ENCODE data around the gene RPH3AL.
"Not testable (repeated sequence)": the region's sequence is repeated elsewhere in the genome, so short reads cannot be mapped to it uniquely, and the experiment has no call there.

GRCh38 chr17:234994-235830, 117.4 kb downstream of the RPH3AL start:
- not testable (repeated sequence) for TF ChIP-seq EZH2 (IDR thresholded peaks at IDR 0.05; ENCODE audit: borderline replicate concordance, insufficient read depth, low read length, poor library complexity, severe bottlenecking); CTCF (IDR thresholded peaks at IDR 0.05; ENCODE audit: poor library complexity, severe bottlenecking); REST (IDR thresholded peaks at IDR 0.05; ENCODE audit: borderline replicate concordance); TAF1 (IDR thresholded peaks at IDR 0.05; ENCODE audit: low read depth); RAD21 (conservative IDR thresholded peaks at IDR 0.05); EP300 (conservative IDR thresholded peaks at IDR 0.05; ENCODE audit: poor library complexity, severe bottlenecking); POLR2AphosphoS5 (IDR thresholded peaks at IDR 0.05); MXI1 (conservative IDR thresholded peaks at IDR 0.05; ENCODE audit: poor library complexity, severe bottlenecking); SMC3 (conservative IDR thresholded peaks at IDR 0.05; ENCODE audit: poor library complexity)

Measured in neural cell (in vitro differentiated cells).